IMR-90 (cell line): Measurements from ENCODE around the gene RPL41.

ENCODE experiments used
- CEBPB ChIP-seq: IDR thresholded peaks from 2 replicates; pipeline ENCODE4 v1.6.1; 2012; ENCODE audit warnings: low read depth, low read length, improper control_type of control experiment
- FOS ChIP-seq: fragments of 150-350 bp; IDR thresholded peaks from 2 replicates; pipeline ENCODE4 v1.6.1; 2016; ENCODE audit warnings: low read depth, low read length
- MXI1 ChIP-seq: IDR thresholded peaks from 2 replicates; pipeline ENCODE4 v1.6.1; 2012; ENCODE audit warnings: low read depth, mild to moderate bottlenecking, low read length, moderate library complexity, borderline replicate concordance
- POLR2A ChIP-seq: IDR thresholded peaks from 2 replicates; pipeline ENCODE4 v1.6.1; 2012; ENCODE audit warnings: mild to moderate bottlenecking, low read depth, low read length
- RAD21 ChIP-seq: IDR thresholded peaks from 2 replicates; pipeline ENCODE4 v1.6.1; 2012; ENCODE audit warnings: low read length, improper control_type of control experiment
- RFX5 ChIP-seq: IDR thresholded peaks from 2 replicates; pipeline ENCODE4 v1.8.0; 2012; ENCODE audit warnings: low read depth, mild to moderate bottlenecking, low read length, moderate library complexity
- TF ChIP-seq, protein P1 (sequence below): conservative IDR thresholded peaks from 2 replicates; pipeline ENCODE4 v1.5.1; 2012; ENCODE audit warnings: mild to moderate bottlenecking, low read depth, low read length, improper control_type of control experiment
- TF ChIP-seq, protein P2 (sequence below): fragments of 150-350 bp; IDR thresholded peaks from 2 replicates; pipeline ENCODE4 v1.6.1; 2016; ENCODE audit warnings: low read depth, mild to moderate bottlenecking, low read length, moderate library complexity, borderline replicate concordance

DNA sequence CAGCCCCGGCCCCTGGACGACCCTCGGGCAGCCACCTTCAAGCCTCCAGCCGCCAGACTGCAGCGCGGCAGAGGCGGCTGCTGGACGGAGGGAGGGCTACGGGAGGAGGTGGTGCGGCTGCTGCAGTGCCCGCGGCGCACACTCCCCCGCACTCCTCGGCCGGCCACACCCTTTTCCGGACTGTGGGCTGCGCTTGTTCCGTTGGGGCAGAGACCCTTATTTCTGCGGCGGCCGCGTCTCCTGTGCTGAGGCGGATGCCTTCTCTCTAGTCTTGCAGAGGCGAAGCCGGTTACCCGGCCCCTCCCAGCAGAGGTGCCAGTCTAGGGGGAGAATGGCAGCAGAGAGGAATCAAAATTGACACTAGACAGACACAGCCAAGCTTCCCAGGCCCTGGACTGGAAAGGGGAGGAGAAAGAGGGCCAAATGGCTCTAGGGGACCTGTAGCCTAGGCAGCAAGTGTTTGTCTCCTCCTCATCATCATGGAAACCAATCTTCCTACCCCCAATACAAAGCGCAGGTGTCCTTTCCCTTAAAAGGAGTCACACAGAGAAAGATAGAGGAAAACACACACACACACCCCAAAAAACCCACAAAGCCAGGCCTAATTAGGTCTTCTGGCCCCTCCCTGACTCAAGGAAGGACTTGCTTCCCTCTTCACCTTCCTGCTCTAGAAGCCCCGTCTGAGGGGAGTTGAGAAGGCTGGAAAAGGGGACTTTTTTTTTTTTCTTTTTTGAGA lies 12.9 kb downstream of the RPL41 start:
- no peak; the same call in 1 of the 2 replicates for TF ChIP-seq POLR2A
- TF ChIP-seq, protein P1, sequence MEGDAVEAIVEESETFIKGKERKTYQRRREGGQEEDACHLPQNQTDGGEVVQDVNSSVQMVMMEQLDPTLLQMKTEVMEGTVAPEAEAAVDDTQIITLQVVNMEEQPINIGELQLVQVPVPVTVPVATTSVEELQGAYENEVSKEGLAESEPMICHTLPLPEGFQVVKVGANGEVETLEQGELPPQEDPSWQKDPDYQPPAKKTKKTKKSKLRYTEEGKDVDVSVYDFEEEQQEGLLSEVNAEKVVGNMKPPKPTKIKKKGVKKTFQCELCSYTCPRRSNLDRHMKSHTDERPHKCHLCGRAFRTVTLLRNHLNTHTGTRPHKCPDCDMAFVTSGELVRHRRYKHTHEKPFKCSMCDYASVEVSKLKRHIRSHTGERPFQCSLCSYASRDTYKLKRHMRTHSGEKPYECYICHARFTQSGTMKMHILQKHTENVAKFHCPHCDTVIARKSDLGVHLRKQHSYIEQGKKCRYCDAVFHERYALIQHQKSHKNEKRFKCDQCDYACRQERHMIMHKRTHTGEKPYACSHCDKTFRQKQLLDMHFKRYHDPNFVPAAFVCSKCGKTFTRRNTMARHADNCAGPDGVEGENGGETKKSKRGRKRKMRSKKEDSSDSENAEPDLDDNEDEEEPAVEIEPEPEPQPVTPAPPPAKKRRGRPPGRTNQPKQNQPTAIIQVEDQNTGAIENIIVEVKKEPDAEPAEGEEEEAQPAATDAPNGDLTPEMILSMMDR = no peak
- TF ChIP-seq RFX5 = no peak
- no peak for TF ChIP-seq RAD21
- TF ChIP-seq, protein P2, sequence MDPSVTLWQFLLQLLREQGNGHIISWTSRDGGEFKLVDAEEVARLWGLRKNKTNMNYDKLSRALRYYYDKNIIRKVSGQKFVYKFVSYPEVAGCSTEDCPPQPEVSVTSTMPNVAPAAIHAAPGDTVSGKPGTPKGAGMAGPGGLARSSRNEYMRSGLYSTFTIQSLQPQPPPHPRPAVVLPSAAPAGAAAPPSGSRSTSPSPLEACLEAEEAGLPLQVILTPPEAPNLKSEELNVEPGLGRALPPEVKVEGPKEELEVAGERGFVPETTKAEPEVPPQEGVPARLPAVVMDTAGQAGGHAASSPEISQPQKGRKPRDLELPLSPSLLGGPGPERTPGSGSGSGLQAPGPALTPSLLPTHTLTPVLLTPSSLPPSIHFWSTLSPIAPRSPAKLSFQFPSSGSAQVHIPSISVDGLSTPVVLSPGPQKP = no peak
- TF ChIP-seq MXI1 = no peak
- no peak for TF ChIP-seq CEBPB
- TF ChIP-seq FOS = no peak
